OCI-M1 (cell line): ENCODE data around the gene DCST2.

Source experiments
- DNase-seq: peaks from one replicate; lab custom pipeline; 2025; lab: John Stamatoyannopoulos, UW

The DCST2 gene

GRCh38 chr1:155026154-155026553, 7.4 kb downstream of the DCST2 start:
- DNase-seq = no peak

GRCh38 chr1:155024315-155024714, 9.3 kb downstream of the DCST2 start:
- no peak for DNase-seq

- no peak for DNase-seq
These were observed 10.0 kb downstream of the DCST2 start for GRCh38 chr1:155023627-155024026.

- peak; percentile 47 for DNase-seq
These were observed 10.7 kb downstream of the DCST2 start for GRCh38 chr1:155022927-155023236.

GRCh38 chr1:155022136-155022926, 11.2 kb downstream of the DCST2 start:
- no peak for DNase-seq

GRCh38 chr1:155019377-155020245, 14.0 kb downstream of the DCST2 start:
- DNase-seq = no peak

- DNase-seq = no peak
These were observed 14.8 kb downstream of the DCST2 start for GRCh38 chr1:155018617-155019348.

GRCh38 chr1:155017946-155018316, 15.7 kb downstream of the DCST2 start:
- no peak for DNase-seq

GRCh38 chr1:155017041-155017945, 16.3 kb downstream of the DCST2 start:
- DNase-seq = peak; percentile 98

GRCh38 chr1:155016231-155016831, 17.2 kb downstream of the DCST2 start:
- DNase-seq = no peak

- no peak for DNase-seq
These were observed 17.9 kb downstream of the DCST2 start for GRCh38 chr1:155015527-155016230.

GRCh38 chr1:155014709-155015508, 18.7 kb downstream of the DCST2 start:
- no peak for DNase-seq

- DNase-seq = peak; percentile 59
These were observed 19.9 kb downstream of the DCST2 start for GRCh38 chr1:155013632-155014031.

GRCh38 chr1:155012776-155013602, 20.6 kb downstream of the DCST2 start:
- peak; percentile 71 for DNase-seq

- DNase-seq = peak; percentile 80
These were observed 21.5 kb downstream of the DCST2 start for GRCh38 chr1:155012026-155012546.

GRCh38 chr1:155011437-155012025, 22.1 kb downstream of the DCST2 start:
- no peak for DNase-seq

GRCh38 chr1:155011004-155011416, 22.6 kb downstream of the DCST2 start:
- DNase-seq = no peak
